Lung (tissue), 12 donors: ENCODE data around the gene TRPC4AP. TPM values are rescaled to one million over a fixed set of nuclear protein-coding genes. Genes with fewer than 3 reads are reported as not detected.

Source experiments
- ATAC-seq: fragments of 200-7000 bp; cut with Tn5 transposase; one replicate; pipeline ENCODE4 v1.9.1; 2020; ENCODE audit warnings: moderate number of reproducible peaks; ENCODE audit not compliant: insufficient read depth, low FRiP score
- DNase-seq, 3 donors: peaks; one replicate each; pipeline ENCODE4 v3.0.0-alpha.2; 2013 to 2017
- H3K27ac ChIP-seq, 2 donors: one replicate each; pipeline ENCODE4 v1.5.1; 2013; ENCODE audit warnings: mild to moderate bottlenecking in 2 of 2, moderate library complexity in 2 of 2, control low read depth in 1 of 2, inconsistent platforms in 1 of 2, low read depth in 1 of 2, low read length in 1 of 2
- H3K27me3 ChIP-seq, 3 donors: one replicate each; pipeline ENCODE4 v1.5.1; 2013; ENCODE audit warnings: low read length in 2 of 3; ENCODE audit not compliant: control insufficient read depth in 3 of 3, insufficient read depth in 3 of 3
- H3K36me3 ChIP-seq, 4 donors: one replicate each; pipeline ENCODE4 v1.5.1; 2013; ENCODE audit warnings: low read length in 4 of 4, mild to moderate bottlenecking in 1 of 4, moderate library complexity in 1 of 4; ENCODE audit not compliant: control insufficient read depth in 4 of 4, insufficient read depth in 4 of 4
- H3K4me1 ChIP-seq, 5 donors: one replicate each; pipeline ENCODE4 v1.5.1; 2013; ENCODE audit warnings: low read length in 5 of 5, mild to moderate bottlenecking in 2 of 5, moderate library complexity in 1 of 5; ENCODE audit not compliant: control insufficient read depth in 5 of 5, insufficient read depth in 5 of 5
- H3K4me3 ChIP-seq: one replicate; pipeline ENCODE4 v1.5.1; 2013; ENCODE audit warnings: mild to moderate bottlenecking, control low read depth, moderate library complexity
- H3K9ac ChIP-seq, 2 donors: one replicate each; pipeline ENCODE4 v1.5.1; 2013; ENCODE audit warnings: low read length in 2 of 2, control low read depth in 1 of 2; ENCODE audit not compliant: insufficient read depth in 1 of 2
- H3K9me3 ChIP-seq, 4 donors: one replicate each; pipeline ENCODE4 v1.5.1; 2013; ENCODE audit warnings: low read length in 3 of 4, mild to moderate bottlenecking in 1 of 4, moderate library complexity in 1 of 4; ENCODE audit not compliant: control insufficient read depth in 4 of 4, insufficient read depth in 3 of 4
- WGBS, 2 donors: extraction: QIAGEN DNeasy Blood & Tissue Kit; methylation state at CpG; one replicate each; pipeline ENCODE4 v1.1.7; 2013; 5-methylcytosine and 5-hydroxymethylcytosine counted together
- polyA plus RNA-seq, 2 donors: library from polyadenylated mRNA; stranded (reverse); fragments of 200-250 nt; gene quantifications; one replicate each; pipeline ENCODE4 v1.2.1, GENCODE V29; 2013
- total RNA-seq, 2 donors: library from RNA; depleted of rRNA in 1 of 2; stranded (reverse); fragments of >200 nt in 1 of 2; gene quantifications; one replicate each; pipeline ENCODE4 v1.2.1, GENCODE V29; 2014 to 2021
- TF ChIP-seq, protein P1 (sequence below): IDR thresholded peaks from 2 replicates; pipeline ENCODE4 v1.5.1; 2012; ENCODE audit warnings: mild to moderate bottlenecking; ENCODE audit errors: control extremely low read depth, extremely low read depth
- donor health status: control.
- donor health status: control.
- donor health status: Bipolar disorder and iron deficiency.
- donor health status: healthy.
- donor health status: DM: yes; HTN: yes; CAD: no.

The TRPC4AP gene
- total and polyA plus RNA-seq, 4 donors = 37.6 to 62.5 (median 50.2) TPM

DNA sequence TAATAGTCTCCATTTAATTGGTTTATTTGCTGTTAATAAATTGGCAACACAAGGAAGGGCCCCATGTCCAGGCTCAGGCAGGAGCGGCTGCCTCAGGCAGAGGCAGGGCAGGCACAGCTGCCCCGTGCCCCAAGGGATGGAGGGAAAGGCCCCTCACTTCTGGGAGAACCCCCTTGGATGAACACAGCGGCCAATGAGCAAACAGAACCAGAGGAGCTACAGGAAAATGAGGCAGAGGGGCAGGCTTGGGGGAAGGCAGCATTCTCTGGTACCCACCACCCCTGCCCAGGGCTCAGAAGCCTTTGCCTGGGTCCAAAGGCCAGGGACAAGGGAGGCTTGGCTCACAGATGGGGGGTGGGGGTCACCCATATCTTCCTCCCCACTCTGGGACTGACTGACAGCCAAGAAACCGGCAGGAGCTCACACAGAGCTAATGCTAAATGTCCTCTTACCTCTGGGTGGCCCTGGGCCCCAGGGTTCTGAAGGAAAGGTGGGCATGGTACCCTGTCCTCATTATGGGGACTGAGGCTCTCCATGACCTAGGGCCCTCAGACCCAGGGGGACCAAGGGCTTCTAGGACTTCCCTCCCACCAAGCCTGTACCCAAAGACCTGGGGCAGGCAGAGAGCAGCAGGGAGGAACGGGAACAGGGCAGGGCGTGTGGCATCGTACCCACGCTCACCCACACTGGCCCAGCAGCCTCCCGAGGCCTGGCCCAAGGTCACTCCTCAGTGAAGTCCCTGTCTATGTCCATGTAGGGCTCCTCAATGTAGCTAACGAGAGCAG, 90.0 kb downstream of the TRPC4AP start:
- no peak overlapping the region for H3K4me3 ChIP-seq
- no peak for ATAC-seq
- no peak overlapping the region for H3K27ac ChIP-seq
- H3K4me1 ChIP-seq = peaks cover 0 to 3% (median 0%) of the 10 kb centered on the region in 5 donors
- peaks cover 19 to 92% (median 44%) of the 10 kb centered on the region in 4 donors for H3K36me3 ChIP-seq
- no peaks in the 10 kb centered on the region for H3K9me3 ChIP-seq
- no peak overlapping the region for H3K9ac ChIP-seq
- 86 to 92% methylated on average over 10 of the region's 10 CpGs for WGBS, 2 donors
- no peaks in the 10 kb centered on the region for H3K27me3 ChIP-seq
- TF ChIP-seq, protein P1, sequence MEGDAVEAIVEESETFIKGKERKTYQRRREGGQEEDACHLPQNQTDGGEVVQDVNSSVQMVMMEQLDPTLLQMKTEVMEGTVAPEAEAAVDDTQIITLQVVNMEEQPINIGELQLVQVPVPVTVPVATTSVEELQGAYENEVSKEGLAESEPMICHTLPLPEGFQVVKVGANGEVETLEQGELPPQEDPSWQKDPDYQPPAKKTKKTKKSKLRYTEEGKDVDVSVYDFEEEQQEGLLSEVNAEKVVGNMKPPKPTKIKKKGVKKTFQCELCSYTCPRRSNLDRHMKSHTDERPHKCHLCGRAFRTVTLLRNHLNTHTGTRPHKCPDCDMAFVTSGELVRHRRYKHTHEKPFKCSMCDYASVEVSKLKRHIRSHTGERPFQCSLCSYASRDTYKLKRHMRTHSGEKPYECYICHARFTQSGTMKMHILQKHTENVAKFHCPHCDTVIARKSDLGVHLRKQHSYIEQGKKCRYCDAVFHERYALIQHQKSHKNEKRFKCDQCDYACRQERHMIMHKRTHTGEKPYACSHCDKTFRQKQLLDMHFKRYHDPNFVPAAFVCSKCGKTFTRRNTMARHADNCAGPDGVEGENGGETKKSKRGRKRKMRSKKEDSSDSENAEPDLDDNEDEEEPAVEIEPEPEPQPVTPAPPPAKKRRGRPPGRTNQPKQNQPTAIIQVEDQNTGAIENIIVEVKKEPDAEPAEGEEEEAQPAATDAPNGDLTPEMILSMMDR = no peak
- DNase-seq = no peak

DNA sequence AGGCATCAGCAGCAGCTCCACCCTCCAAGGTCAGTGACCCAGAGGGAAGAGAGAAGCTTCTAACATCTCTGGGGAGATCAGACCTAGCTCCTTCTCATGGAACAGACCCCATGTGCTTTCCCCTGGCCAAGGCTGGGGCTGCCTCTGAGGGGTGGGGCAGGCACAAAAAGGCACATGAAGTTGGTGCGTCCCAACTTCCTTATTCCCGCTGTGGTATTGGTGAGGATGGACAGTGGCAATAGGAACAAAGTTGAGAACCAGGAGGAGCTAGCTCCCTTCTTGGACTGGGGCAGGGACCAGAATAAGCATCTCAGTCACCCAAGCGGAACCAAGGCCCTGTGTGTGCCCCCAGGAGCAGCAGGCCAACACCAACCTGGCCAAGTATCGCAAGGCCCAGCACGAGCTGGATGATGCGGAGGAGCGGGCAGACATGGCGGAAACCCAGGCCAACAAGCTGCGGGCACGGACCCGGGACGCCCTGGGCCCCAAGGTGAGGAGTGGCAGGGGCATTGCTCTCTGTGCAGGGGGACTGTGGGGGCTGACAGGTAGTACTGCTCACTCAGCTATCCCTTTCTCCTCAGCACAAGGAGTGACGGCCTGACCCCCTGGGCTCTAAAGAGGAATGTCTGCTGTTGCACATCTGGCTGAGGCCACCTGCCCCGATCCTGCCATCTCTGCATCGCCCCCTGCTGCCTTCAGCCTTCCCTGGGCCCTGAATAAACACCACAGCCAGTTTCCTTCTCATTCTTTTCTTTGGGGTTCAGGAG, 90.8 kb downstream of the TRPC4AP start:
- no peak for ATAC-seq
- peaks cover 19 to 93% (median 41%) of the 10 kb centered on the region in 4 donors for H3K36me3 ChIP-seq

DNA sequence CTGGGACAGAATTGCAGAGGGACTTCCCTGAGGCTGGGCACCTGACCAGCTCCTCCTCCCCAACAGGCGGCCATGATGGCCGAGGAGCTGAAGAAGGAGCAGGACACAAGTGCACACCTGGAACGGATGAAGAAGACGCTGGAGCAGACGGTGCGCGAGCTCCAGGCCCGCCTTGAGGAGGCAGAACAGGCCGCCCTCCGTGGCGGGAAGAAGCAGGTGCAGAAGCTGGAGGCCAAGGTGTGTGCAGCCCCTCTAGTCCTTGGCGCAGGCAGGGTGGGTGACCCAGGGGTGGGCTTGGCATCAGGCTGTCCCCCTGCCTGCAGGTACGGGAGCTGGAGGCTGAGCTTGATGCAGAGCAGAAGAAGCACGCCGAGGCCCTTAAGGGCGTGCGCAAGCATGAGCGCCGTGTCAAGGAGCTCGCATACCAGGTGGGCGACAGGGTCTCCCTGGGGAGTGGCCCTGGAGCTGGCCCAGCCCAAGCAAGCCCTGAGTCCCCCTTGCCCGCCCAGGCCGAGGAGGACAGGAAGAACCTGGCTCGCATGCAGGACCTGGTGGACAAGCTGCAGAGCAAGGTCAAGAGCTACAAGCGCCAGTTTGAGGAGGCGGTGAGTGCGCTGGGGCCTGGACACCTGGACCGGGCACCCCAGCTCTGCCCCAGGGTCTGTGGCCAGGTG, 91.5 kb downstream of the TRPC4AP start:
- no peak overlapping the region for H3K27ac ChIP-seq
- TF ChIP-seq, protein P1 = no peak
- peaks cover 0 to 6% (median 0%) of the 10 kb centered on the region in 5 donors for H3K4me1 ChIP-seq
- DNase-seq (no peak), ATAC-seq (no peak)
- 94 to 99% methylated on average over 28 of the region's 28 CpGs for WGBS, 2 donors
- no peaks in the 10 kb centered on the region for H3K27me3 ChIP-seq
- no peaks in the 10 kb centered on the region for H3K9me3 ChIP-seq
- H3K36me3 ChIP-seq = peaks cover 19 to 94% (median 38%) of the 10 kb centered on the region in 4 donors
- H3K4me3 ChIP-seq = no peak overlapping the region
- no peak overlapping the region for H3K9ac ChIP-seq

More for the DNA sequence above, 90.8 kb downstream of the TRPC4AP start:
- Histone ChIP-seq H3K27ac (no peak overlapping the region), H3K9ac (no peak overlapping the region), H3K27me3 (no peaks in the 10 kb centered on the region), H3K4me1 (peaks cover 0 to 6% (median 0%) of the 10 kb centered on the region in 5 donors), H3K9me3 (no peaks in the 10 kb centered on the region), H3K4me3 (no peak overlapping the region)
- no peak for DNase-seq
- 92 to 93% methylated on average over 15 of the region's 15 CpGs for WGBS, 2 donors
- TF ChIP-seq, protein P1 = no peak
